Hepatocyte (in vitro differentiated cells): ENCODE measurements around the gene TRPT1. TPM values are rescaled to one million over a fixed set of nuclear protein-coding genes. Genes with fewer than 3 reads are reported as not detected.
A peak's percentile ranks its signal among the peaks of the same experiment; 100 is the strongest.

Source experiments
- DNase-seq: peaks from one replicate; pipeline ENCODE4 v3.0.0-alpha.2; 2016; ENCODE audit warnings: low spot score
- H2AFZ ChIP-seq: fragments of 200-600 bp; sonication (generic); 2 replicates; pipeline ENCODE4 v1.6.0; 2016; ENCODE audit warnings: antibody characterized with exemption, mild to moderate bottlenecking
- H3K27ac ChIP-seq: fragments of 200-600 bp; sonication (generic); 2 replicates; pipeline ENCODE4 v1.5.1; 2016; ENCODE audit warnings: mild to moderate bottlenecking
- H3K27me3 ChIP-seq: fragments of 200-600 bp; sonication (generic); 2 replicates; pipeline ENCODE4 v1.6.1; 2016
- H3K36me3 ChIP-seq: fragments of 200-600 bp; sonication (generic); replicated peaks from 2 replicates; pipeline ENCODE4 v1.5.1; 2016; ENCODE audit warnings: low read depth; ENCODE audit not compliant: insufficient read depth
- H3K4me1 ChIP-seq: fragments of 200-600 bp; sonication (generic); 2 replicates; pipeline ENCODE4 v1.5.1; 2016; ENCODE audit warnings: mild to moderate bottlenecking, moderate library complexity; ENCODE audit not compliant: insufficient read depth
- H3K4me2 ChIP-seq: fragments of 200-600 bp; sonication (generic); 2 replicates; pipeline ENCODE4 v1.6.0; 2016
- H3K4me3 ChIP-seq: fragments of 200-600 bp; sonication (generic); 2 replicates; pipeline ENCODE4 v1.5.1; 2016; ENCODE audit warnings: mild to moderate bottlenecking
- H3K79me2 ChIP-seq: fragments of 200-600 bp; sonication (generic); 2 replicates; pipeline ENCODE4 v1.6.0; 2017; ENCODE audit warnings: mild to moderate bottlenecking
- H3K9me2 ChIP-seq: fragments of 200-600 bp; sonication (generic); replicated peaks from 2 replicates; pipeline ENCODE4 v1.6.0; 2017; ENCODE audit warnings: mild to moderate bottlenecking; ENCODE audit not compliant: insufficient read depth
- H3K9me3 ChIP-seq: fragments of 200-600 bp; sonication (generic); 2 replicates; pipeline ENCODE4 v1.5.1; 2016; ENCODE audit warnings: low read depth, mild to moderate bottlenecking
- H4K20me1 ChIP-seq: fragments of 200-600 bp; sonication (generic); 2 replicates; pipeline ENCODE4 v1.6.0; 2016; ENCODE audit warnings: mild to moderate bottlenecking; ENCODE audit not compliant: insufficient read depth, poor library complexity, severe bottlenecking
- CTCF ChIP-seq: fragments of 200-600 bp; sonication (generic); IDR thresholded peaks from 2 replicates; pipeline ENCODE4 v1.5.1; 2016; ENCODE audit warnings: antibody characterized with exemption, mild to moderate bottlenecking; ENCODE audit not compliant: poor library complexity
- EZH2 ChIP-seq: fragments of 200-600 bp; sonication (generic); IDR thresholded peaks from 2 replicates; pipeline ENCODE4 v1.6.1; 2016; ENCODE audit warnings: antibody characterized with exemption, mild to moderate bottlenecking, borderline replicate concordance
- EZH2phosphoT487 ChIP-seq: fragments of 200-600 bp; sonication (generic); IDR thresholded peaks from one replicate; pipeline ENCODE4 v1.6.1; 2018; ENCODE audit warnings: antibody characterized with exemption, mild to moderate bottlenecking, low read depth, moderate library complexity; ENCODE audit not compliant: unreplicated experiment, severe bottlenecking
- WGBS: methylation state at CpG from one replicate; pipeline ENCODE4 v1.1.6; 2016; ENCODE audit warnings: low lambda C conversion rate; ENCODE audit errors: missing lambda C conversion rate; 5-methylcytosine and 5-hydroxymethylcytosine counted together
- polyA plus RNA-seq: library from polyadenylated mRNA; unstranded; fragments of >200 nt; fragmentation: Nextera tagmentation; extraction: Ambion mirVana; gene quantifications from 2 replicates; pipeline ENCODE4 v1.2.1, GENCODE V29; 2016
- total RNA-seq: library from RNA; depleted of rRNA; stranded (reverse); fragments of >200 nt; gene quantifications from 2 replicates; pipeline ENCODE4 v1.2.3, GENCODE V29; 2014

TRPT1 gene
- total and polyA plus RNA-seq, 2 experiments from 2014 or later = 52.8 to 55.5 TPM

- no peak for DNase-seq
Observed at GRCh38 chr11:64229744-64230170, 3.8 kb upstream of the TRPT1 start.

GRCh38 chr11:64229090-64229743 is 3.2 kb upstream of the TRPT1 start:
- Histone ChIP-seq H3K4me1 (peaks cover 22% of the 10 kb centered on the region), H4K20me1 (no peaks in the 10 kb centered on the region), H3K4me3 (no peak overlapping the region), H3K9me2 (no peaks in the 10 kb centered on the region), H3K27me3 (no peaks in the 10 kb centered on the region), H3K4me2 (peak overlapping the region; percentile 97), H3K9me3 (no peaks in the 10 kb centered on the region), H3K27ac (peak overlapping the region; percentile 45), H2AFZ (no peak overlapping the region), H3K79me2 (peaks cover 39% of the 10 kb centered on the region), H3K36me3 (no peaks in the 10 kb centered on the region)
- TF ChIP-seq CTCF = no peak
- TF ChIP-seq EZH2 = no peak
- TF ChIP-seq EZH2phosphoT487 = no peak
- no peak for DNase-seq
- 92% methylated on average over 11 of the region's 12 CpGs for WGBS

More at GRCh38 chr11:64229744-64230170, 3.8 kb upstream of the TRPT1 start:
- Histone ChIP-seq H3K27ac (peak overlapping the region; percentile 45), H3K4me3 (peak overlapping the region; percentile 9), H3K4me2 (peak overlapping the region; percentile 97), H3K4me1 (peaks cover 22% of the 10 kb centered on the region), H2AFZ (peak overlapping the region; percentile 14), H3K79me2 (peaks cover 39% of the 10 kb centered on the region), H3K36me3 (no peaks in the 10 kb centered on the region), H3K9me3 (no peaks in the 10 kb centered on the region), H4K20me1 (no peaks in the 10 kb centered on the region), H3K9me2 (no peaks in the 10 kb centered on the region), H3K27me3 (no peaks in the 10 kb centered on the region)
- 60% methylated on average over 13 of the region's 13 CpGs for WGBS
- TF ChIP-seq CTCF (no peak), EZH2phosphoT487 (no peak), EZH2 (no peak)

GRCh38 chr11:64227405-64227956 is 1.5 kb upstream of the TRPT1 start:
- TF ChIP-seq CTCF (no peak), EZH2phosphoT487 (no peak), EZH2 (no peak)
- peak overlapping the region; percentile 94 for H3K4me2 ChIP-seq

More at GRCh38 chr11:64227405-64227956, 1.5 kb upstream of the TRPT1 start:
- 71% methylated on average over 2 of the region's 3 CpGs for WGBS
- Histone ChIP-seq H3K27ac (no peak overlapping the region), H4K20me1 (no peaks in the 10 kb centered on the region), H3K9me3 (no peaks in the 10 kb centered on the region), H3K27me3 (no peaks in the 10 kb centered on the region), H2AFZ (no peak overlapping the region), H3K79me2 (peaks cover 34% of the 10 kb centered on the region), H3K4me3 (no peak overlapping the region), H3K4me1 (peaks cover 22% of the 10 kb centered on the region), H3K36me3 (no peaks in the 10 kb centered on the region), H3K9me2 (no peaks in the 10 kb centered on the region)
- DNase-seq = no peak
